ENCODE data around the gene LAMTOR4.
A peak's percentile ranks its signal among the peaks of the same experiment; 100 is the strongest.
"Not testable (repeated sequence)": the region's sequence is repeated elsewhere in the genome, so short reads cannot be mapped to it uniquely, and the experiment has no call there.

The LAMTOR4 gene

DNA sequence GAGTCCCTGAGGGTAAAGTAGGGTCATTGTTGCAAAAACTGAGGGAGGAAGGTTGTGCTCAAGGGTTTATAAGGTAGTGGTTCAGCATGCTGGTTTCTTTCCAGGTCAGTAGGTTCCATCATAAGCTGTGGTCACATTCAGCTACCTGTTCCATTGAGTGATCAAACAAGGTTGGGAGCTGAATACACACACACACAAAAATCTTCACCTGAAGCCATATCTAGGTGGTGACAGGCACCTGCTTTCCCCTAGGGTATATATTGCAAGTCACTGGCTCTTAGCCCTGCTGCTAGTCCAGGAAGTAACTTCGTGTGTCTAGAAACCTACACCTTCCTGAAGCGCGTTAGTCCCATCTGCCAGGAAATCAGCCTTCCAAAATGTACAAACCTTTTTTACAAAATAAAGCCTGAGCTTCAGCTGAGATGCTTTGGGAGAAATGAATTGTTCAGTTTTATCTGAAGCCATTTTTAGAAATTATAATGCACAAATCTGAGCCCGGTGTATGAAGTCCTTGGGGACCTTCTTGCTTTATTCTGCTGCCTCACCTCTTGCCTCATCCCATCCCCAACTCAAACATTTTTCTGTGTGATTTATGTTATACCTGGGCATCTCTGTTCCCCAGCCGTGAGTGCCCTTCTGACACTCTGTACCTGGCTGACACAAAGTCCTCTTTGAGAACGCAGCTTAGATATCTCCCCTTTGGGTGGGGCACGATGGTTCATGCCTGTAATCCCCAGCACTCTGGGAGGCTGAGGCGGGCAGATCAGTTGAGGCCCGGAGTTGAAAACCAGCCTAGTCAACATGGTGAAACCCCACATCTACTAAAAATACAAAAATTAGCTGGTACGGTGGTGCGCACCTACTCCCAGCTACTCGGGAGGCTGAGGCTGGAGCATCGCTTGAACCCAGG lies 10.6 kb upstream of the LAMTOR4 start:
- ChIA-PET POLR2A (no interaction called here), CTCF (interaction anchor here (0.6 to 3.4 kb wide), 8 partner anchors 9 to 345 kb away, joined by 3 to 12 read pairs (median 4); partner anchors contain the start of gene MBLAC1)
- no peak for DNase-seq (ENCODE audit: extremely low spot score)

DNA sequence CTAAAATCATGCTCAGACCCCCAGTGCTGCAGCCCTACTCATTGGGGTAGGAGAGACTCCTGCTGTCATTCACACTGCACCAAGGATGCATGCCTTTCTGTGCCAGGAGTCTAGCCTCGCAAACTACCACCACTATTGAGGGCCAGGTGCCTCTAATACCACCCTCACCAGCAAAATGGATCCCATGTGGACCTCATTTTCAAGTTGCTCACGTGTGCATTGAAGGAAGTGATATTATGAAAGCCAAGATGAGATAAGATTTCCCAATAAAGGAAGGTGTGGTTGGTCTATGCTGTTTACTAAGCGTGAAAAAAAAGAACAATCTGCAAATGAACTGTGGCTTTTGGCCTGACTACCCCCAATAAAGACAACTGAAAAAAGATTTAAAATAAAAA lies 7.2 kb upstream of the LAMTOR4 start:
- POLR2A ChIA-PET = no interaction called here
- no peak for DNase-seq (ENCODE audit: extremely low spot score)
- CTCF ChIA-PET = interaction anchor here (0.6 to 9.8 kb wide), 5 partner anchors 10 to 266 kb away, joined by 3 to 114 read pairs (median 4); no protein-coding TSS in a partner anchor
- TF ChIP-seq, protein P1, sequence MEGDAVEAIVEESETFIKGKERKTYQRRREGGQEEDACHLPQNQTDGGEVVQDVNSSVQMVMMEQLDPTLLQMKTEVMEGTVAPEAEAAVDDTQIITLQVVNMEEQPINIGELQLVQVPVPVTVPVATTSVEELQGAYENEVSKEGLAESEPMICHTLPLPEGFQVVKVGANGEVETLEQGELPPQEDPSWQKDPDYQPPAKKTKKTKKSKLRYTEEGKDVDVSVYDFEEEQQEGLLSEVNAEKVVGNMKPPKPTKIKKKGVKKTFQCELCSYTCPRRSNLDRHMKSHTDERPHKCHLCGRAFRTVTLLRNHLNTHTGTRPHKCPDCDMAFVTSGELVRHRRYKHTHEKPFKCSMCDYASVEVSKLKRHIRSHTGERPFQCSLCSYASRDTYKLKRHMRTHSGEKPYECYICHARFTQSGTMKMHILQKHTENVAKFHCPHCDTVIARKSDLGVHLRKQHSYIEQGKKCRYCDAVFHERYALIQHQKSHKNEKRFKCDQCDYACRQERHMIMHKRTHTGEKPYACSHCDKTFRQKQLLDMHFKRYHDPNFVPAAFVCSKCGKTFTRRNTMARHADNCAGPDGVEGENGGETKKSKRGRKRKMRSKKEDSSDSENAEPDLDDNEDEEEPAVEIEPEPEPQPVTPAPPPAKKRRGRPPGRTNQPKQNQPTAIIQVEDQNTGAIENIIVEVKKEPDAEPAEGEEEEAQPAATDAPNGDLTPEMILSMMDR (IDR thresholded peaks at IDR 0.05; ENCODE audit: control extremely low read depth, extremely low read depth, low read depth, missing control alignments) = no peak

More for the DNA sequence above, 10.6 kb upstream of the LAMTOR4 start:
- TF ChIP-seq, protein P1 (IDR thresholded peaks at IDR 0.05; ENCODE audit: control extremely low read depth, extremely low read depth, low read depth, missing control alignments) = no peak

DNA sequence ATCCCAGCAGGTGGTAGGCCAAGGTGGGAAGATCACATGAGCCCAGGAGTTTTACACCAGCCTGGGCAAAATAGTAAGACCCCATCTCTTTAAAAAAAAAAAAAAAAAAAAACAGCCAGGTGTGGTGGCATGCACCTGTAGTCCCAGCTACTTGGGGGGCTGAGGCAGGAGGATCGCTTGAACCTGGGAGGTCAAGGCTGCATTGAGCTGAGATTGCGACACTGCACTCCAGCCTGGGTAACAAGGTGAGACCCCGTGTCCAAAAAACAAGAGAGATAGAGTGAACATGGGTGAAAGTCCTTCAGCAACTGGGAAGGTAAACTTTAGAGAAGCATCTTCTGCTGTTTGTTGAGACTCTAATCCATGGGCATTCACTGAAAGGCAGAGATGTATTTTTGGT lies 6.3 kb upstream of the LAMTOR4 start:
- CTCF ChIA-PET = interaction anchor here (0.6 to 9.8 kb wide), 6 partner anchors 11 to 265 kb away, joined by 3 to 114 read pairs (median 4); no protein-coding TSS in a partner anchor
- TF ChIP-seq, protein P1 (IDR thresholded peaks at IDR 0.05; ENCODE audit: control extremely low read depth, extremely low read depth, low read depth, missing control alignments) = no peak
- POLR2A ChIA-PET = no interaction called here

DNA sequence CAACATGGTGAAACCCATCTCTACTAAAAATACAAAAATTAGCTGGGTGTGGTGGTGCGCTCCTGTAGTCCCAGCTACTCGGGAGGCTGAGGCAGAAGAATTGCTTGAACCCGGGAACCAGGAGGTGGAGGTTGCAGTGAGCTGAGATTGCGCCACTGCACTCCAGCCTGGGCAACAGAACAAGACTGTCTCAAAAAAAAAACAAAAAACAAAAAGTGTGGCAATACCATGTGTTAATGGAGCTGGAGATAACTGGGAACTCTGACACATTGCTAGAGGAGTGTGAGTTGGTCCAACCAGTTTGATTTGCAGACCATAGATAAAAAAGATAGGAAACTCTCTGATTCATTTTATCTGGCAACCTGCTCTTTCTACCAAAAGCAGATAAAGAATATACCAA lies 2.4 kb upstream of the LAMTOR4 start:
- DNase-seq (ENCODE audit: extremely low spot score); POLR2A ChIA-PET: not testable (repeated sequence)
- CTCF ChIA-PET = interaction anchor here (9.8 kb wide), 1 partner anchor 15 kb away, joined by 114 read pairs; no protein-coding TSS in a partner anchor

More for the DNA sequence above, 6.3 kb upstream of the LAMTOR4 start:
- no peak for DNase-seq (ENCODE audit: extremely low spot score)

DNA sequence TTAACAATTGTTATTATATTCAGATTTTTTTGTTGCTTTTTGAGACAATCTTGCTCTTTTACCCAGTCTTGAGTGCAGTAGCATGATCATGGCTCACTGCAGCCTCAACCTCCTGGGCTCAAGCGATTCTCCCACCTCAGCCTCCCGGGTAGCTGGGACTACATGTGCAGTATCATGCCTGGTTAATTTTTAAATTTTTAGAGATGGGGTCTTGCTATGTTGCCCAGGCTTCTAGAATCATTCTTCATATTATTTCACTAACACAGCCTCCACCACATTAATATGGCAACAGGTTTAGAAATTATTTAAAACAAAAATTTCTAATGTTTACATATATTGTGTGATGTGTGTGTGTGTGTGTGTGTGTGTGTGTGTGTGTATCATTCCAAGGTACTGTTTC lies 1.4 kb upstream of the LAMTOR4 start:
- ChIA-PET POLR2A (no interaction called here), CTCF (interaction anchor here (9.8 kb wide), 1 partner anchor 16 kb away, joined by 114 read pairs; no protein-coding TSS in a partner anchor)
- no peak for DNase-seq (ENCODE audit: extremely low spot score)
- TF ChIP-seq, protein P1 (IDR thresholded peaks at IDR 0.05; ENCODE audit: control extremely low read depth, extremely low read depth, low read depth, missing control alignments) = no peak

- ChIA-PET POLR2A (interaction anchor here (0.6 kb wide), 1 partner anchor 9 kb away, joined by 3 read pairs; no protein-coding TSS in a partner anchor), CTCF (interaction anchor here (0.9 to 9.8 kb wide), 4 partner anchors 17 to 66 kb away, joined by 3 to 114 read pairs (median 3); partner anchors contain the start of genes GPC2 and STAG3)
- no peak for DNase-seq (ENCODE audit: extremely low spot score)
- TF ChIP-seq, protein P1 (IDR thresholded peaks at IDR 0.05; ENCODE audit: control extremely low read depth, extremely low read depth, low read depth, missing control alignments) = no peak
Observed at GRCh38 chr7:100148225-100148558, 526 bp upstream of the LAMTOR4 start.

DNA sequence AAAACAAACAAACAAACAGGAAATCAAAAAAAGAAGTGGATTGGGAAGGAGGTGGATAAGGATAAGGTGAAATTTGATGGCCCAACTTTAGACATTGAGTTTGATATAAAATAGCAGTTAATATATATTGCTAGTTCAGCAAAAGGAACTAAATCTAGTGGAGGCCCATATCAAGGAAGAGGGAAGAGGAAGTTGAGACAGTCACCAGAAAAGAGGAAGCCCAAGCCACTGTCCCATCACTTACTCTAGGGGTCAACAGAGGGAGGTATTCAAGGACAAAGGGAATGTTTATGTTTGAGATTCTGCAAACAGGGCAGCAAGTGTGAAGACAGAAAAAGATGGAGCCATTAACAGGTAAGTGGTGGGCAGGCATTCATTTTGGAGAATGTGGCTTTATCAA lies 3.7 kb downstream of the LAMTOR4 start:
- TF ChIP-seq, protein P1 (IDR thresholded peaks at IDR 0.05; ENCODE audit: control extremely low read depth, extremely low read depth, low read depth, missing control alignments) = no peak
- DNase-seq (ENCODE audit: extremely low spot score) = peak; percentile 12
- ChIA-PET POLR2A (no interaction called here), CTCF (interaction anchor here (1.3 kb wide), 1 partner anchor 12 kb away, joined by 3 read pairs; no protein-coding TSS in a partner anchor)

Data from GM10248 (cell line).